Urothelium cell line (cell line): ENCODE results near the gene CSKMT.
"Not testable (repeated sequence)": the region's sequence is repeated elsewhere in the genome, so short reads cannot be mapped to it uniquely, and the experiment has no call there.

Source experiments
- DNase-seq: peaks from one replicate; pipeline ENCODE4 v3.0.0; 2011; ENCODE audit warnings: low spot score, mixed read lengths
- FAIRE-seq: peaks from 2 replicates; lab custom pipeline; 2011; peaks lifted over from hg19 to GRCh38; lab: Jason Lieb, UNC

CSKMT gene

DNA sequence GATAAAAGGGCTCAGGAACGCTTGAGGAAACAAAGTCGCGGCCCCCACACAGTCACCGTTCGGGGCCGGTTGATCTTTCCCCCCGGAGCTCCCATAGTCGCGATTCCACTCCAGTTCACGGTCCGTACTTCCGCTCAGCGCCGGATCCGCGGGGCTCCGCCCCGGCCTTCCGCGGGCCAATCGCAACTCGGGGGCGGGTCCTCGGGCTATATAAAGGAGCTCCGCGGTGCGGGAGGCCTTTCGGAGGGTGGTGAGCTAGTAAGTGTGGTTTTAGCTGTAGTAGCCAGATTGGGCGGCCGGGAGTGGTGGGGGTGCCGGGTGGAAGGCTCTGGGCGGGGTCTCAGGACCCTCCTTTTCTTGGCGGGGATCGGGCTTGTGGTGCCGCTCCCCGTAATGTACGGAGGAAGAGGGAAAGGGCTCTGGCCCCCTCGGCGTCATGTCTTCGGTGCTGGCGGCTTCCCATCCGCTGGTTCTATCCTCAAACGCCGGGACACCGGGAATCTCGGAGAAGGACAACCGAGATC is at the start of gene CSKMT, which contains the start of gene C11orf98:
CSKMT (plus strand) TSS at position 238 of the 524 bp plus-strand sequence. CDS start 568 bp downstream, outside the sequence.
C11orf98 (minus strand) TSS at position 136 of the 524 bp plus-strand sequence; CDS start at position 95, 41 bp downstream.
- FAIRE-seq (no peak), DNase-seq (peak; percentile 96)

- FAIRE-seq (no peak), DNase-seq (no peak)
These were observed 49.6 kb upstream of the CSKMT start for GRCh38 chr11:62615521-62615920.

DNA sequence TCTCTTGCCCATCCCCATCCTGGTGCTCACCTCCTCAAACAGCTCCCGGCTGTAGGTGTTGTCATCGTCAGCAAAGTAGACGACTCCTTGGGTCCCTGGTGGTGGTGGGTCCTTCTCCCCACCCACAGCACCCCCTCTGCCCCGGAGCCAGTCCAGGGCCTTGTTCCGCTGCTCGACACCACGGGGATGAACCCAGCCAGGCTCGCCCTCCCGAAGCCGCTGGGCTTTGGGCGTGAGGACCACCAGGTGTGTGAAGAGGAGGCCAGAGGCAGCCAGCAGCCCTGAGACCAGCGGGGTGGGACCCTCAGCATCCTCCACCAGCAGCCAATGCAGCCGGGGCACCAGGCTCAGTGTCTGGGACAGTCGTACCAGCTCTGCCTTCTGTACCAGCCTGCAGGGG is 48.2 kb upstream of the CSKMT start:
- not testable (repeated sequence) for FAIRE-seq, DNase-seq

DNA sequence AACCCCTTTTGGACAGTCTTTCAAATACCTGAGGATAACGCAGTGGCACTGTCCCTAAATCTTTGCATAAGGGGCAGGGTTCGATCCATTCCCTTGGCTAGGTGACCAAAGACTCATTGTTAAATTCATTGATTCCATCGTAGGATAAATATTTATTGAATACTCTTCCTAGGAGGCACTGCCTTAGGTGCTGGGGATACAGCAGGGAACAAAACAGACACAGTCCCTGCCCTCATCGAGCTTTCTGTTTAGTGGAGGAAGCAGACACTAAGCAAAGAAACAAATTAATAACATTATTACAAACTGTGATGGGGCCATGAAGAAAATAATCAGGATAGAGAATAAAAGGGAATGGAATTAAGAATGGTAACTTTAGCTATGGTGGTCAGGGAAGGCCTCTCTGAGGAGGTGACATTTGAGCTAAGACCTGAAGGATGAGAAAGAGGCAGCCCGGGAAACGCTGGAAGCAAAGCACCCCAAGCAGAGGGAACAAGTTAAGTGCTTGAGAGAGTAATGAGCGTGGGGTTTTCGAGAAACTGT is 44.0 kb upstream of the CSKMT start:
- DNase-seq, result no peak
- no peak for FAIRE-seq

- no peak for FAIRE-seq
These were observed 43.3 kb upstream of the CSKMT start, which contains the start of gene B3GAT3 for GRCh38 chr11:62621567-62622470. Gene B3GAT3, minus strand, starts transcription at chr11:62621986. Its CDS starts 39 bp downstream, at chr11:62621947.

DNA sequence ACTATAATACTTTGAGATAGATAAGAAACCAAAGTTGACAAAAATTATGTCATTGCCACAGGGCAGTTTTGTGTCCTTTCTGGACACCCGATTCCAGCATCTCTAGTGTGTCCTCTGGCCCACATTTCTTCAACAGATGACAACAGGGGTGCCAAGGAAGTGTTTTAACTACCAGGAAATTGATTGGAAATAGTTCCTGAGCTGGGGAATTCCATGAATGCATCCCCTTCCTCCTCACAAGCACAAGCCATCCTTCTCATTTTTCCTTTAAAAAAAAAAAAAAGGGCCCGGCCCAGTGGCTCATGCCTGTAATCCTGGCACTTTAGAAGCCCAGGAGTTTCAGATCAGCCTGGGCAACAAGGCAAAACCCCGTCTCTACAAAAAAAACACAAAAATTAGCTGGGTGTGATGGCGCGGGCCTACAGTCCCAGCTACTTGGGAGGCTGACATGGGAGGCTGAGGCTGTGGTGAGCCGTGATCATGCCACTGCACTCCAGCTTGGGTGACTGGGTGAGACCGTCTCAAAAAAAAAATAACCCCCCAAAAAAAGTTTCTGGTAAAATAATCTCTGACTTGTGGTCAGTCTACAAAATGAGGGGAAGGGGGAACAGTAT is 42.5 kb upstream of the CSKMT start:
- FAIRE-seq (no peak), DNase-seq (no peak)

More at GRCh38 chr11:62621567-62622470, 43.3 kb upstream of the CSKMT start, which contains the start of gene B3GAT3:
- peak; percentile 99 for DNase-seq

GRCh38 chr11:62627713-62628112 is 37.4 kb upstream of the CSKMT start:
- DNase-seq (no peak), FAIRE-seq (no peak)

GRCh38 chr11:62632492-62632891 is 32.6 kb upstream of the CSKMT start:
- no peak for FAIRE-seq
- no peak for DNase-seq

GRCh38 chr11:62644220-62644619 is 20.9 kb upstream of the CSKMT start:
- FAIRE-seq, result no peak

GRCh38 chr11:62645671-62645945 is 19.5 kb upstream of the CSKMT start:
- FAIRE-seq (no peak), DNase-seq (no peak)

More at GRCh38 chr11:62644220-62644619, 20.9 kb upstream of the CSKMT start:
- no peak for DNase-seq

- DNase-seq, result peak; percentile 100
- FAIRE-seq, result no peak
These were observed 18.9 kb upstream of the CSKMT start, which contains the start of gene GANAB for GRCh38 chr11:62645946-62646824. Gene GANAB, minus strand, starts transcription at chr11:62646613. Its CDS starts 14 bp downstream, at chr11:62646599.

DNA sequence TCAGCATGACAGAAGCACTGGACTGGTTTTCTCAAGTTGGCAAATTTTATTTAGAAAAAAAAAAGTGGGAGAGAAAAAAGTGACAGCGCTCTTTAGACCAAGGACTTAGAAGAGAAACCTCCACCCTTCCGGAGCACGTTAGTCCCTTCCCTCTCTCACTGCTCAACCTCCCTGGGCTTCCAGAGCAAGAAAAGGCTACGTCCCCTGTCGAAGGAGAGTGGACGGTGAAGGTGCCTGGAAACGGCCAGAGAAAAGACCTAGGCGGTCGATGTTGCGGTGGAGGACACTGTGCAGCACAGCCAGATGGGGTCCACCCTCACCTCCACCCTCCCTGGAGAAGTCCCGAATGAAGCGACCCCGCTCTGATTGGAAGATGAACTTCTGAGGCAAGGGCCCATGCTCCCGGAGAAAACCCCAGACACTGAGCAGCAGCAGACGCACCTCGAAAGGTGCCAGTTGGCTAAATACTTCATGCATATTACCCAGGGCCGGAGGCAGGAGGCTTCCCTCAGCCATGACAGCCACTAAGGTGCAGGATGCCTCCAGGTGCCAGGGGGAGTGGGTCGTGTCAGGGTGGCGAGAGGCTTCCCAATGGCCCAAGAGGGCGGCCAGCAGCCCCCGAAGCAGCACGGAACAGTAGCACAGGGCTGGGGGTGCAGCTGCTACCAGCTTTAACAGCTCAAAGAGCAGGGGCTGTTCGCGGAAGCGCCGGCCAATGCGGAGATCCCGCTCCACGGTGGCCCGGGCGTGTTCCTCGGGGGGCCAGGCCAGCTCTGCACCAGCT is 18.1 kb upstream of the CSKMT start:
- FAIRE-seq (no peak), DNase-seq (no peak)

GRCh38 chr11:62647609-62648005 is 17.5 kb upstream of the CSKMT start:
- DNase-seq (no peak), FAIRE-seq (no peak)

DNA sequence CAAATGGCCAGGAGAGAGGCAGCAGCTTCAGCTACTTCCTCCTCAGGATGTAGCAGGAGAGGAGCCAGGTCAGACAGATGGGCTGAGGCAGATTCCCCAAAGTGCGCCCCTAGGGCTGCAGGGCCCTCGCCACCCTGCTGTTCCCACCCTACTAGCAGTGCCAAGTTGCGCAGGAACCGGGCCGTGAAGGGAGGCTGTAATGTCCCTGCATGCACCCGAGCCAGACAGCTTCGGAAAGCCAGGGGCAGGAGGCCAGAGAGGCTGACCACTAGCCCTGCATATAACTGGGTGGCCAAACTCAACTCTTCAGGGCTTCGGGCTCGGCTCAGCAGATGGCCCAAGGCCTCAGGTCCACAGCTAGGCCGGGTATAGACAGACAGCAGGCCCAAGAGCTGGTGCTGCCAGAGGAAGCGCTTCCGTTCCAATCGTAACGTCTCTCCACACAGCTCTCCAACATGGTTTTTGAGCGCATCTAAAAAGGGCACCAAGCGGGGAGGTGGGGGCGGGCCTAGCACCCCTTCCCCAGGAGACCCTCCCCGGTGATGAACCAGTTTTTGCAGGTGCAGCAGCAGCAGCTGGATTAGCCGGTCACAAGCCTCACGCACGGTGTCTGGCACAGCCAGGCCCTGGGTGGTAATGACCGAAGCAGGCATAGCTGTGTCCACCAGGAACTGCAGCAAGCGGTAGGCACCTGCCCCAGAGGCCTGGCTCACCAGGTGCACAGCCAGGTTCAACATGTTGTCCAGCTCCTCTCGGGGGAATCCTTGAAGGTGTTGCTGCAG is 16.7 kb upstream of the CSKMT start:
- DNase-seq (no peak), FAIRE-seq (no peak)

DNA sequence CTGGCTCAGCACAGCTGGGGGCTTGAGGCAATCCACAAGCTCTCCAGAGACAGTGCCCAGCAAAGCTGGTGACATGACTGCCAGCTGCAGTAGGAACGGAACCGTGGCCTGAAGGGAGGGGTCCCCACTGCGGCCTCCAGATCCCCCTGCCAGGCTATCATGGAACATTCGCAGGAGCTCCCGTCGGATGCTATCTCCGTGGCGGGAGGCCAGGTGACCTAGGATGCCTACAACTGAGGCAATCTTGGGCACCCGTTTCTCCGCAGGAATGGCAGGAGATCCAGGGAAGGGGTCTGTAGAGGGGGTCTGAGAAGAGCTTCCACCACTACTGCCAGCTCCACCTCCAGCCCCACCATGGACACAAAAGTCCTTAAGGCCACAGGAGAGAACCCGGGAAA is 16.1 kb upstream of the CSKMT start:
- FAIRE-seq (no peak), DNase-seq (no peak)

- DNase-seq (no peak), FAIRE-seq (no peak)
These were observed 15.6 kb upstream of the CSKMT start for GRCh38 chr11:62649486-62649885.

DNA sequence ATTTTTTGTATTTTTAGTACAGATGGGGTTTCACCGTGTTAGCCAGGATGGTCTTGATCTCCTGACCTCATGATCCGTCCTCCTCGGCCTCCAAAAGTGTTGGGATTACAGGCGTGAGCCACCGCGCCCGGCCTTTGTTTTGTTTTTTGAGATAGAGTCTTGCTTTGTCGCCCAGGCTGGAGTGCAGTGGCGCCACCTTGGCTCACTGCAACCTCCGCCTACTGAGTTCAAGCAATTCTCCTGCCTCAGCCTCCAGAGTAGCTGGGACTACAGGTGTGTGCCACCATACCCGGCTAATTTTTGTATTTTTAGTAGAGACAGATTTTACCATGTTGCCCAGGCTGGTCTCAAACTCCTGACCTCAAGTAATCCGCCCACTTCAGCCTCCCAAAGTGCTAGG is 14.8 kb upstream of the CSKMT start:
- not testable (repeated sequence) for FAIRE-seq, DNase-seq

- no peak for DNase-seq
- no peak for FAIRE-seq
These were observed 12.7 kb upstream of the CSKMT start for GRCh38 chr11:62652161-62653006.
